ENCODE results near the gene SMAD6.

The SMAD6 gene

GRCh38 chr15:66766282-66767230 is 64.5 kb downstream of the SMAD6 start:
- TF ChIP-seq, protein P1, sequence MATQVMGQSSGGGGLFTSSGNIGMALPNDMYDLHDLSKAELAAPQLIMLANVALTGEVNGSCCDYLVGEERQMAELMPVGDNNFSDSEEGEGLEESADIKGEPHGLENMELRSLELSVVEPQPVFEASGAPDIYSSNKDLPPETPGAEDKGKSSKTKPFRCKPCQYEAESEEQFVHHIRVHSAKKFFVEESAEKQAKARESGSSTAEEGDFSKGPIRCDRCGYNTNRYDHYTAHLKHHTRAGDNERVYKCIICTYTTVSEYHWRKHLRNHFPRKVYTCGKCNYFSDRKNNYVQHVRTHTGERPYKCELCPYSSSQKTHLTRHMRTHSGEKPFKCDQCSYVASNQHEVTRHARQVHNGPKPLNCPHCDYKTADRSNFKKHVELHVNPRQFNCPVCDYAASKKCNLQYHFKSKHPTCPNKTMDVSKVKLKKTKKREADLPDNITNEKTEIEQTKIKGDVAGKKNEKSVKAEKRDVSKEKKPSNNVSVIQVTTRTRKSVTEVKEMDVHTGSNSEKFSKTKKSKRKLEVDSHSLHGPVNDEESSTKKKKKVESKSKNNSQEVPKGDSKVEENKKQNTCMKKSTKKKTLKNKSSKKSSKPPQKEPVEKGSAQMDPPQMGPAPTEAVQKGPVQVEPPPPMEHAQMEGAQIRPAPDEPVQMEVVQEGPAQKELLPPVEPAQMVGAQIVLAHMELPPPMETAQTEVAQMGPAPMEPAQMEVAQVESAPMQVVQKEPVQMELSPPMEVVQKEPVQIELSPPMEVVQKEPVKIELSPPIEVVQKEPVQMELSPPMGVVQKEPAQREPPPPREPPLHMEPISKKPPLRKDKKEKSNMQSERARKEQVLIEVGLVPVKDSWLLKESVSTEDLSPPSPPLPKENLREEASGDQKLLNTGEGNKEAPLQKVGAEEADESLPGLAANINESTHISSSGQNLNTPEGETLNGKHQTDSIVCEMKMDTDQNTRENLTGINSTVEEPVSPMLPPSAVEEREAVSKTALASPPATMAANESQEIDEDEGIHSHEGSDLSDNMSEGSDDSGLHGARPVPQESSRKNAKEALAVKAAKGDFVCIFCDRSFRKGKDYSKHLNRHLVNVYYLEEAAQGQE (IDR thresholded peaks at IDR 0.05; ENCODE audit: insufficient read depth in 1 of 2, low read depth in 2 of 2, low read length in 2 of 2): no peak
- TF ChIP-seq FOXP2 (optimal IDR thresholded peaks at IDR 0.05; ENCODE audit: borderline replicate concordance, extremely low read depth, extremely low read length, insufficient read depth) (no peak), TAF1 (IDR thresholded peaks at IDR 0.05; ENCODE audit: borderline replicate concordance, insufficient read depth, low read length) (no peak), POLR2AphosphoS5 (IDR thresholded peaks at IDR 0.05; ENCODE audit: low read depth, low read length) (no peak), SIN3A (IDR thresholded peaks at IDR 0.05; ENCODE audit: borderline replicate concordance, insufficient read depth, low read length) (no peak)

- TF ChIP-seq SIN3A (IDR thresholded peaks at IDR 0.05; ENCODE audit: borderline replicate concordance, insufficient read depth, low read length) (no peak), FOXP2 (optimal IDR thresholded peaks at IDR 0.05; ENCODE audit: borderline replicate concordance, extremely low read depth, extremely low read length, insufficient read depth) (no peak), POLR2AphosphoS5 (IDR thresholded peaks at IDR 0.05; ENCODE audit: low read depth, low read length) (no peak), TAF1 (IDR thresholded peaks at IDR 0.05; ENCODE audit: borderline replicate concordance, insufficient read depth, low read length) (no peak)
- TF ChIP-seq, protein P1 (IDR thresholded peaks at IDR 0.05; ENCODE audit: insufficient read depth in 1 of 2, low read depth in 2 of 2, low read length in 2 of 2): no peak
Observed at GRCh38 chr15:66767240-66767659, 65.2 kb downstream of the SMAD6 start.

GRCh38 chr15:66768987-66769386 is 67.0 kb downstream of the SMAD6 start:
- TF ChIP-seq POLR2AphosphoS5 (IDR thresholded peaks at IDR 0.05; ENCODE audit: low read depth, low read length): no peak

DNA sequence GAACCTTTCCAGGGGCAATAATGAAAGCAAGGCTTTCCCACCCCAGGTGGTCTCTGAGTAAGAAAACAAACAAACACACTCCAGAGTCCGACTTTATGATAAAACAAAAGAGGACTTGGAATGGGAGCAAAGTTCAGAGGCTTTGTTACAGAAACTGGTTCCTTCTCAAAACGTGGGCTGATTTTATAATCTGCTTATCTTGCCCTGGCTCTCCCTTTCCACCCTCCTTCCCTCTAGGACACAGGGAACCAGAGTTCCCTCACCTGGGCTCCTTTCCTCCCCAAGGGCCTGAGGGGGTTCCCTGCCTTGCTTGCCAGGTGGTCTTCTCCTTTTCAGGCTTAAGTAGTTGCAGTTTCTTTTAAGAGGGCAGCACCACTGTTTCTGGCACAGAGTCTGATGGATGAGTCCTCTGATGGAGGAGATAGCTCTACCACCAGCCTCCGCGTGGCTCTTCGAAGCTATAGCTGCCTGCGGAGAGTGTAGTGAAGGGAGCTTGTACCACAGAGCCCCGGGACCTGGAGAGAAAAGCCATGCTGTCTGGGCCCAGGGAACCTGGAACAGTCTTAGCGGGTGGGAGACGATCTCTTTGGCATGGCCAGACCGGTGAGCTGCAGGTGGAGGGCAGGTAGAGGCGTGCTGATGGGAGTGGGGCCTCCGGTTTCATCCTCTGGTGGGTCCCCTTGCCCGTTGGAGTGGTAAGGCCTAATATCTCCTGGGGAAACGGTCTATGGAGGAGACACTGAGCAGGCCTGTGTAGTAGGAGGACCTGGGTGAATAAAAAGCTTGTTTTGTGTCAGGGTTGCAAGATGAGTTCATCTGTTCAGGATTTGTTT is 68.7 kb downstream of the SMAD6 start:
- TF ChIP-seq POLR2AphosphoS5 (IDR thresholded peaks at IDR 0.05; ENCODE audit: low read depth, low read length) (no peak), SIN3A (IDR thresholded peaks at IDR 0.05; ENCODE audit: borderline replicate concordance, insufficient read depth, low read length) (no peak), FOXP2 (optimal IDR thresholded peaks at IDR 0.05; ENCODE audit: borderline replicate concordance, extremely low read depth, extremely low read length, insufficient read depth) (no peak), TAF1 (IDR thresholded peaks at IDR 0.05; ENCODE audit: borderline replicate concordance, insufficient read depth, low read length) (no peak)
- TF ChIP-seq, protein P1 (IDR thresholded peaks at IDR 0.05; ENCODE audit: insufficient read depth in 1 of 2, low read depth in 2 of 2, low read length in 2 of 2): no peak

DNA sequence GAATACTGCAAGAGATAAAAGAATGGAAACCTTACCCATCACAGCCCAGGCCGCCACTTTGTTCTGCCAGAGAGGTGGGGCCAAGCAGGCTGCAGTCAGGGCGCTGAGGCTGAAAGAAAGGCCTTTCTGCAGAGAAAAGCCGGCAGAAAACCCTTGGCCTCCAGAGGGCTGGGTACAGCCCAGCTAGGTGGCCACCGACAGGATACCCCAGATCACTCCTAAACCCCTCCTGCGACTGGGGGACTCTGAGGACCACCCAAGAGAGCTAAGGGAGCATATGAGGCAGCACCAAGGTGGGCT is 69.3 kb downstream of the SMAD6 start:
- no peak for TF ChIP-seq POLR2AphosphoS5 (IDR thresholded peaks at IDR 0.05; ENCODE audit: low read depth, low read length)
- TF ChIP-seq, protein P1 (IDR thresholded peaks at IDR 0.05; ENCODE audit: insufficient read depth in 1 of 2, low read depth in 2 of 2, low read length in 2 of 2): no peak
- no peak for TF ChIP-seq SIN3A (IDR thresholded peaks at IDR 0.05; ENCODE audit: borderline replicate concordance, insufficient read depth, low read length)

Data from PFSK-1 (cell line).